ENCODE results near the gene CD44.

Gene CD44

GRCh38 chr11:35138606-35138942 is 397 bp upstream of the CD44 start:
- H3K4me3 ChIP-seq (ENCODE audit: low read depth, low read length): peak overlapping the region; percentile 90
- no peak for TF ChIP-seq CTCF (IDR thresholded peaks at IDR 0.05; ENCODE audit: low read depth, low read length, missing control alignments)

DNA sequence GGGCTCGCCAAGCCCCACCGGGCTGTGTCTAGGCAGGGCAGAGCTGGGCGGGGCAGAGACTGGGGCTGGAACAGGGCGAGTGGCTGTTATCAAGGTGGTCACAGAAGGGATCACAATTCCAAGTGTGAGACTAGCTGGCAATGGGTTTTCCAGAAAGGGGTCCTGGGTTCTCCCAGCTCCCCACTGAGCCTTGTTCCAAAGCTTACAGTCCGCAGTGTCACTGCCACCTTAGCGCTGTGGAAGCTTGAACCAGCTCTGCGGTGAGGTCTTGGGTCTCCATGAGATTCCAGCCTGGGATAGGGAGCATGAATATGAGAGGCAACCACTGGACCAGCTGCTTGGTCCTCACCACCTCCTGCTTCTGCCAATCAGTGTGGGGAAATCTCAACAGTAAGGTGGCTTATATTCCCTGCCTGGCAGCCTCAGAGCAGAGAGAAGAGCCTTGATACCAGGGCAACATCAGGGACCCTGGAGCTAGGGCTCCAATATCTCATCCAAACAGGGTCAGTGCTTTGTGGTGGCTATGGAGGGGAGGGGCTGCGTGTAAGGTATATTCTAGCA is 831 bp downstream of the CD44 start:
- no peak for TF ChIP-seq CTCF (IDR thresholded peaks at IDR 0.05; ENCODE audit: low read depth, low read length, missing control alignments)
- DNase-seq (ENCODE audit: low read depth): no peak
- H3K4me3 ChIP-seq (ENCODE audit: low read depth, low read length): peak overlapping the region; percentile 90

More at GRCh38 chr11:35138606-35138942, 397 bp upstream of the CD44 start:
- DNase-seq (ENCODE audit: low read depth): no peak

DNA sequence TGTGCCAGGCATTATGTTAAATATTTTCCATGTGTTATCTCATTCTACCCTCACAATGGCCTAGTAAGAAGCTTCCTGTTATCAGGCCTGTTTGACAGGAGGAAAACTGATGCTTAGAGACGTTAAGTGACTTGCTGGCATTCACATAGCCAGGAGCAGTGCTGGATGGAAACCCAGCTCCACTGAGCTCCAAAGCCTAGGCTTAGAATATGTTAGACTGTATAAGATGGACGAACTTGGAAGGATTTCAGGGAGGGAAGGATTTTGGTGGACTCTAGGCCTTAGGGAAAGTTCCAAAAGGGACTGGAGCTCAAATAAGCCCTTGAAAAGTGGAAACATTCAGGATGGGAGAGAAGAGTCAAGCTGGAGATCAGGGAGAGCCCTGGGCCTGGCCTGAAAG is 2.1 kb downstream of the CD44 start:
- H3K4me3 ChIP-seq (ENCODE audit: low read depth, low read length): peak overlapping the region; percentile 90
- DNase-seq (ENCODE audit: low read depth): no peak
- TF ChIP-seq CTCF (IDR thresholded peaks at IDR 0.05; ENCODE audit: low read depth, low read length, missing control alignments): peak; percentile 2

DNA sequence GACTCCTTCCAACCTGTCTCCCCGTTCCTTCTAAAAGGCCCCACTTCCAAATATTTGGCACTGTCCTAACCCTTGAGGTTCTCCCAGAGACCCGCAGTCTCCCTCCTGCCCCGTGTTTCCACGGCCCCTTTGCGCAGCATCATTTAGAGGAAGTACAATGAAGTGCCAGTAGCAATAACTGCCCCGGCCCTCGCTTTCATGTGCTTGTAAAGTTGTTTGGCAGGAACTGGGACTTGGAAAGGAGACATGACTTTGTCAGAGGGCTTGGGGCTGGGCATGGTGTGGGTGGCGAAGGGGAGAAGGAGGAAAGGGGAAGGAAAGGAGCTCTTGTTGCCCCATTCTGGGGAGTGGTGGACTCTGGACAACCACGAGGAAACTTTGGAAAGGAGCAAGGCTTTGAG is 2.6 kb downstream of the CD44 start:
- peak overlapping the region; percentile 90 for H3K4me3 ChIP-seq (ENCODE audit: low read depth, low read length)
- DNase-seq (ENCODE audit: low read depth): no peak

GRCh38 chr11:35142481-35143075 is 3.6 kb downstream of the CD44 start:
- H3K4me3 ChIP-seq (ENCODE audit: low read depth, low read length): peak overlapping the region; percentile 90
- peak; percentile 42 for TF ChIP-seq CTCF (IDR thresholded peaks at IDR 0.05; ENCODE audit: low read depth, low read length, missing control alignments)
- DNase-seq (ENCODE audit: low read depth): no peak

More for the DNA sequence above, 2.6 kb downstream of the CD44 start:
- no peak for TF ChIP-seq CTCF (IDR thresholded peaks at IDR 0.05; ENCODE audit: low read depth, low read length, missing control alignments)

GRCh38 chr11:35143297-35144135 is 4.5 kb downstream of the CD44 start:
- no peak for TF ChIP-seq CTCF (IDR thresholded peaks at IDR 0.05; ENCODE audit: low read depth, low read length, missing control alignments)
- DNase-seq (ENCODE audit: low read depth): no peak
- H3K4me3 ChIP-seq (ENCODE audit: low read depth, low read length): peak overlapping the region; percentile 90
